ENCODE data around the gene C6orf89.

DNA sequence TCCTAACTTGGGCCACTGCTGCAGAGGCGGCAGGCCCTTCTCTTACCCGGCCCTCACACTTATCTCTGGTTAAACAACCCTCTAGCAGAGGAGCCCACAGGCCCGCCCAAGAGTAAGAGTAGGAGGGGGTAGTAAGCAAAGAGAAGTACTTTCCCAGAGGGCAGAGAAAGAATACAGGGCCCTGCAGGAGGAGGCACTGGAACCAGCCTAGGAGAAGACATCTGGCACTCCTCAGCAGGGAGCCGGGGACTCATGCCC is 90.2 kb downstream of the C6orf89 start:
- TF ChIP-seq, protein P1, sequence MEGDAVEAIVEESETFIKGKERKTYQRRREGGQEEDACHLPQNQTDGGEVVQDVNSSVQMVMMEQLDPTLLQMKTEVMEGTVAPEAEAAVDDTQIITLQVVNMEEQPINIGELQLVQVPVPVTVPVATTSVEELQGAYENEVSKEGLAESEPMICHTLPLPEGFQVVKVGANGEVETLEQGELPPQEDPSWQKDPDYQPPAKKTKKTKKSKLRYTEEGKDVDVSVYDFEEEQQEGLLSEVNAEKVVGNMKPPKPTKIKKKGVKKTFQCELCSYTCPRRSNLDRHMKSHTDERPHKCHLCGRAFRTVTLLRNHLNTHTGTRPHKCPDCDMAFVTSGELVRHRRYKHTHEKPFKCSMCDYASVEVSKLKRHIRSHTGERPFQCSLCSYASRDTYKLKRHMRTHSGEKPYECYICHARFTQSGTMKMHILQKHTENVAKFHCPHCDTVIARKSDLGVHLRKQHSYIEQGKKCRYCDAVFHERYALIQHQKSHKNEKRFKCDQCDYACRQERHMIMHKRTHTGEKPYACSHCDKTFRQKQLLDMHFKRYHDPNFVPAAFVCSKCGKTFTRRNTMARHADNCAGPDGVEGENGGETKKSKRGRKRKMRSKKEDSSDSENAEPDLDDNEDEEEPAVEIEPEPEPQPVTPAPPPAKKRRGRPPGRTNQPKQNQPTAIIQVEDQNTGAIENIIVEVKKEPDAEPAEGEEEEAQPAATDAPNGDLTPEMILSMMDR (IDR thresholded peaks at IDR 0.05; ENCODE audit: low read length), result no peak
- TF ChIP-seq EZH2 (optimal IDR thresholded peaks at IDR 0.05; ENCODE audit: low read depth, low read length), result no peak
